C1 segment of cervical spinal cord (tissue), 14 donors: ENCODE measurements around the gene CTNNA2.
A peak's percentile ranks its signal among the peaks of the same experiment; 100 is the strongest.

ENCODE experiments used
- DNase-seq, 14 donors: peaks; one replicate each; lab custom pipeline; 2025; lab: John Stamatoyannopoulos, UW

The CTNNA2 gene

GRCh38 chr2:79849241-79849640 is 336.4 kb downstream of the CTNNA2 start:
- DNase-seq = no peak

DNA sequence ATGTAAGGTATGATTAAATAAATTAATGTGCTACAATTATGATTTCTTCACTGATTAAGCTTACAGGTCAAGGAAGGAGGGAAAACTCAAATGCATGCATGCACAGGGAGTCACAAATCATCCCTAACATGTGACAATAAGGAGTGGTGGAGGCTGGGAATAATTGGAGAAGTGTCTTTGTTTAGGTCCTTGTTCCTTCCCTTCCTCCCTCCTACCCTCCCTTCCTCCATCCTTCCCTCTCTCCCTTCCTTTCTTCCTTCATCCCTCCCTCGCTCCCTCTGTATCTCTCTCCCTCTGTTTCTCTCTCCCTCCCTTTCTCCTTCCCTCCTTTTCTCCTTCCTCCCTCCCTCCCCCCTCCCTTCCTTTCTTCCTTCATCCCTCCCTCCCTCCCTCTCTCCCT is 337.1 kb downstream of the CTNNA2 start:
- no peak for DNase-seq

DNA sequence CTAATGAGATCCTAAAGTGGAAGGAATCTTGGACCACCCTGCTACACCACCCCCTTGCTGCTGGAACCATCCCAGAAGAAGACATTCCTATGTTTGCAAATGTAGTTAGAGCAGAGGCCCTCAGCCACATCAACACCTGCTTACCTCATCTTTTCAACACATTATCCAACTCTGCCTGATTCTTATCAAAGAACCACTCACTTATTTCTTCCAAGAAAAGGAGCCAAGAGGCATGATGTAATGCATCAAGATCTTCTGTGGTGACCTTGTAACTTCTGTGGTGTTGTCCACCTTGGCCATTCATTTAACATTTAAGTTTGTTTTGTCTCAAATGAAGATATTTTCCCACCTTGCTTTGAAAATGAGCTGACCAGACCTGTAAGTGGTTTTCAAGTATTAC is 338.1 kb downstream of the CTNNA2 start:
- DNase-seq = no peak

DNA sequence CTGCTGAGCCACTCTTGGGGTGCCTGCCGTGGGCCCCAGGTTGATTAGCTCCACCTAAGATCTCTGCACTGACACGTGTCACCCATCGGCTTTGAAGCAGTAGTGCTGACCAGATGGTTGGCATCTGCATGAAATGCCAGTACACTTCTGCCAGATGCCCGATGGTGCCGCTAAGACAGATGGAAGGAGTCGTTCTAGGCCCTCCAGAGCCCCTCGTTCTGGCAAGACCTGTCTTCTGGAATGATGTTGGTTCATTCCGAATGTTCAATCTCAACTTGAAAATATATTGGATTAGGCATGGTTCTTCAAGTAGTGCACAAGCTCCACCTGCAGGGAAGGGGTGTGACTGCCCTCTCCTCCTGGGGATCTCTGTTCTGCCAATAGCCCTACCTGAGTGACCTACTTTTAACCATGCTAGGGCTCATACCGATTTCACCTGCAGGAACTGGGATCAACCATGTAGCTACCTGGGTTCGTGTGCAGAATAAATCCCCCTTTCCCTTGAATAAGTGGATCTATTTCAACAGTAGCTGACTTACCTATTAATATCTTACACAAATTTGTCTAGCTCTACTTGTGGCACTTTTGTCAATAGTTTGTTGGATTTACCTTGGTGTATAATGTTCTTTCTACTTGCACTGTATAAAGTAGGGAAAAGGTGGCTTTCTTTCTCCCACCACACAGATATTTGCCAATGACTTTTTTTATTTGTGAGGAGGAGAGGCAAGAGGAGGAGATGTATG is 342.6 kb downstream of the CTNNA2 start:
- peak in 7 of 14 donors; percentile 2 to 78 (median 30) for DNase-seq

DNA sequence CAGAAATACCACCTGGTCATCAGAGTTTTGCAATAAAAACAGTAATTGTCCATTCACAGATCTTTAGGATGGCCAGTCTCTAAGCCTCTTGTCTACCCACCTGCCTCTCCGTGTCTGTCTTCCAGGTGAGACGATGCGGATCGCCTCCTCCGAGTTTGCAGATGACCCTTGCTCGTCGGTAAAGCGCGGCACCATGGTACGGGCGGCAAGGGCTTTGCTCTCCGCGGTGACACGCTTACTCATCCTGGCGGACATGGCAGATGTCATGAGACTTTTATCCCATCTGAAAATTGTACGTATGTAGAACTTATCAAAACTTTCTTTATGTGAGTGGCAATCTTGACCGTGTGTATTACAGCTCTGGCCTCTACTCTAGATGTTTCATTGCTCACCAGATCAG is 345.0 kb downstream of the CTNNA2 start:
- DNase-seq = no peak

- DNase-seq = no peak
Measured at GRCh38 chr2:79860228-79861058, 347.6 kb downstream of the CTNNA2 start.

GRCh38 chr2:79861059-79861374 is 348.2 kb downstream of the CTNNA2 start:
- DNase-seq = no peak

DNA sequence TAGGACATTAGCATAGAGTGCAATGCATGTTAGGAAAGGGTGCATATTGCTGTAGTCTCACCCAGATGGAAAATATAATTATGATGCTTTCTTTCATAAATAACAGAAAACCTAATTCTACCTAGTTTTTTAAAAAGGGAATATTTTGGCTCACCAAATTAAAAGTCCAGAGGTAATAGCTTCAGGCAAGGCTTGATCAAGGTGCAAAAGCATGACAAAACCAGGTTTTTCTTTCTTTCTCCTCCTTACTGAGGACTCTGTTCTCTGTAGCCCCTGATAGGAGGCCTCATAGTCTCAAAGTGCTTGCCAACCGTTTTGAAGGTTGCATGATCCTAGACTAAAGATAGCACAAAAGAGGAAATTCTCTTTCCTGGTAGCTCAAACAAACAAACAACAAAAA is 349.9 kb downstream of the CTNNA2 start:
- DNase-seq = no peak

DNA sequence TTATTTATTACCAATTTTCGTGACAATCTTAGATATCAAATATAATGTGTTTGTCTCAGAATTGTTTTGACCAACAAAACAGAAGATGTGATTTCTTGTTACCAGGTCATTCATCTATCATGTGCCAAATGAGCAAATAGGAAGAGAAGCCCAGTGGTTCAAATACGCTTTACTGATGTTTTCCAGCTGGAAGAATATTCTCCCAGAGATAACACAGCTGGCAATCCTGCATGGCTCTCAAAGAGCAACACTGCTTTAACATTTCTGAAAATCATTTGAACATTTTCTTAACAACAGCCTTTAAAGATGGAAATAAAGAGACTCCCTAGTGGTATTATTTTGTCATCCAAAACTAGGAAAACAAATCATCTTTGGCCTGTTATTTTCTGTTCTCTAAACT is 359.8 kb downstream of the CTNNA2 start:
- DNase-seq = no peak

DNA sequence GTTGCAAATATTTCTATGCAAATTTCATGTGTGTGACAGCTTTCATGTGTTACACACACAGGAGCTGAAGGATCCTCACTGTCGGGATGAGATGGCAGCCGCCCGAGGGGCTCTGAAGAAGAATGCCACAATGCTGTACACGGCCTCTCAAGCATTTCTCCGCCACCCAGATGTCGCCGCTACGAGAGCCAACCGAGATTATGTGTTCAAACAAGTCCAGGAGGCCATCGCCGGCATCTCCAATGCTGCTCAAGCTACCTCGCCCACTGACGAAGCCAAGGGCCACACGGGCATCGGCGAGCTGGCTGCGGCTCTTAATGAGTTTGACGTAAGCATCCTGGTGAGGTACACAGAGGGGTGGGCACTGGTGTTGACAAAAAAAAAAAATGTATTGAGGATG is 361.2 kb downstream of the CTNNA2 start:
- no peak for DNase-seq

DNA sequence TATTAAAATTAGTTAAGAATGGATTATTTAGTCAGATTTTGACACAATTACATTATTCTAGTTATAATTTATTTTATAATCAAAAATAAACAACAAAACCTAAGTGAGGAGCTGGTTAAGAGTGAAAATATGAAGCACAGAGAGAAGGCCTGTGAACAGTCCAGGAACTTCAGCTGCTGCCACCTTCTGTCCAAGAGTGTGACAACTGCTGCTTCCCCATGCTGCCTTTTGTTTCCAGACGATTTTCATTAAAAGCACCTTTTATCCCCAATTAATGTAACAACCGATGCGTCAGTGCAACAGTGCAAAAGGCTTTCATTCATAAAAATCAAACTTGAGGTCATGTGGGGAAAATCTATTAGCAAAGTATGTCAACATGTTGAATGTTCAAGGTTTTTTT is 363.6 kb downstream of the CTNNA2 start:
- no peak for DNase-seq

DNA sequence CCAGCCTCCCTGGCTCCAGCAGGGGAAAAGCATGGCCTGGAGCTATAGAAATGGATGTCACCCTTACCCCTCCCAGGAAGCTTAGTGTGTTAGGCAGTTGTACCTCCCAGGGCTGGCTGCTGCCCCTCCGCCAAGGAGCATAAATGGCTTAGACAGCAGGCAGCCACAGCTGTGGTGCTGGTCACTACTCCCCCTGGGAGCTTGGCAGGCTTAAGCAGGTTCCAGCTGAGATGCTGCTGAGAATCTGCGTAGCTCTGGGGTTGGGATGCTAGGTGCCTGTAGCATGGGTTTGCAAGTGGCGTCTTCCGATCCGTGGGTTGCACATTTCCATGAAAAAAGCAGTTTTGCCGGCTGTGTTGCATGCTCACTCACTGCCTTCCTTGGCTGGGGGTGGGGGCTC is 369.7 kb downstream of the CTNNA2 start:
- no peak for DNase-seq

GRCh38 chr2:79887747-79888374 is 375.0 kb downstream of the CTNNA2 start:
- peak in 2 of 14 donors; percentile 12 to 33 for DNase-seq

DNA sequence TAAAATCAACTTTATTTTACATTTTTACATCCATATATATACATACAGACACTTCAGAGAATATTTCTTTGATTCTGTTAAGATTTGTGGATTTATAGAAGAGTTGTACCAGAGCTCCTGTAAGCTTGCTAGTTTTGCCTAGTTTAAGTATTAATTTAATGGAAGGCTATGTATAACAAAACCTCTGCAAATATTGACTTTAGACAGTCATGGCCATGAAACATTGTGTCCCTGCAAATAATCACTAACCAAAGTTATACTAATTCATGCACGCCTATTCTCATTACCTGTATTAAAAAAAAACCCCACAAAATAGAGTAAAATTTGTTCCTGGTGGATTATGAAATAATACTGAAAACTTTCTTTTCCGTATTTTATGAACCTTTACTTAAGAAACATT is 379.3 kb downstream of the CTNNA2 start:
- no peak for DNase-seq

GRCh38 chr2:79899196-79899595 is 386.3 kb downstream of the CTNNA2 start:
- no peak for DNase-seq

DNA sequence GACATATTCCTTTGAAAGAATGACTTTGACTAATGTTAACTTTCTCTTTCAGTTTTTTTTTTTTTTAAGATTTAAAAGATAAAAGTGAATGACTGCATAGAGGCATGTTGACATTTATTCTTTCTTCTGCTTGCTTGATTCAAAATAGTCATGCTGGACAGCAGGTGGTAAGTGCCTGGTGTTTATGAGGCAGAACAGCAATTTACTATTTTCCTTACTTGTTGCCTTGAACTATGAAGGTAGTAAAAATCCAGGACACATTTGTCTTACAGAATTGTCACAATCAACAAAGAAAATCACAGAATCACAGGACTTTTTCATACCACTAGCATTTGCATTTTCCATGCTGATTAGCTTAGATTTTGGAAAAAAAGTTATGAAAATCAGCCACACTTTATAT is 388.3 kb downstream of the CTNNA2 start:
- DNase-seq = no peak

DNA sequence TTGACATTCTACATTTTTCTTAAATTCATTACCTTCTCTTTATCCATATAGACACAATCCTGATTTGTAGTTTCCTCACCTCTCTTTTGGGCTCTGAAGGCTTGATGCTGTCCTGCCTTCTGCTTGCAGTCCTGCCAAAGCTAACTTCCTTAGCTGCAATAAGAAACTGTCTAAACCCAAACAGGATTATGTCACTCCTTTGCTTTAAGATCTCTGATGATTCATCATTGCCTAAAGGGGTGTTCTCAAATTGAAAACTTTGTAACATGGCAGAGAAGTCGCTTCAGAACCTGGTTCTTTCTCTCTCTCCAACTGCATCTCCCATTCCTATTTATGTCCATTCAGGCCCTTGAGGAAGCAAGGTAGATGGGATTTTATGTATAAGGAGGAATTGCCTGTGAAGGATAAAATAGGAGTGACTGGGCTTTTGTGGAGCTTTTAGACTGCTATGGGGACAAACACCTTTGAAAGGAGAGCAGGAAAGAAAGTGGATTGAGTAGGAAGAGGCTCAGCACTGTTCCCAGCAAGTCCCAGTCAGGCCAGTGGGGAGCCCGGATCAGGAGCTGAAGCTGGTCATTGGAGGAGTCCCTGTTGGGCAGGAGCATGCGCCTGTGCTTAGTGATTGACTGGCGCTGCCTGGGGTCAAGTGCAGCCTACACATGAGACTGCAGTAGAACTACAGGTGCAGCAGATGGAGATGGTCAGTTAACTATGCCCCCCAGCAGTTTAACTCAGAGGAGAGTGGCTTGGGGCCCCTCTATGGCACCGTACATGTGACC is 390.6 kb downstream of the CTNNA2 start:
- no peak for DNase-seq

DNA sequence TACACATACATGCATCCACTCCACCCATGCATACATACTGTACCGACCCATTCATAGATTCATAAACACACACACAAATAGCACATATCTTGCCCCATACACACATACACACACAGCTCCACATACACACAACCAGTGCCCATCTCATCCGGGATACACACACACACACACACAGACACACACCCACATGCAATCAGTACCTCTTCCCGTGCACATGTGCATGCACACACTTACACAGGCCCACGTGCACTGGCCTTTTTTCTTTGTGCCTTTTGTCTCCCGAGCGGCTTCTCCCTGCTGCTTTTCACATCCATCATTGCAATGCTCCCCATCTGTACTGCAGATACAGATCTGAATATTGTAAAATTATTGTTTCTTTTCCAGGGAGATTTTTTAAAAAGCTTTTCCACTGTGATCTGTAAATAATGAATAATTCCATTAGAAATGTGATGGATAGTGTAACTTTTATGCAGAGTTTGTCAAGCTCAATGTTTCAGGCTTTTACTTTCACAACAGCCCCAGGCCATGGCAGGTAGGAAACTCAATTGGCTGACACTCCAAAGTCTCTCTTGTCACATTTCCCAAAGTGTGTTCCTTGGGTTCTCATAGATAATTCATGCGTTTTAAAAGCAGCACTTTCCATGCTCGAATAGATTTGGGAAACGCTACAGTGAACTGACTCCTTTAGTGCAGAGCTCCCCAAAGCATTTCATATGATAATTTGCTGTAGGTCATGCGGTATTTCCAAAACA is 393.5 kb downstream of the CTNNA2 start:
- peak in 1 of 14 donors; percentile 5 for DNase-seq

DNA sequence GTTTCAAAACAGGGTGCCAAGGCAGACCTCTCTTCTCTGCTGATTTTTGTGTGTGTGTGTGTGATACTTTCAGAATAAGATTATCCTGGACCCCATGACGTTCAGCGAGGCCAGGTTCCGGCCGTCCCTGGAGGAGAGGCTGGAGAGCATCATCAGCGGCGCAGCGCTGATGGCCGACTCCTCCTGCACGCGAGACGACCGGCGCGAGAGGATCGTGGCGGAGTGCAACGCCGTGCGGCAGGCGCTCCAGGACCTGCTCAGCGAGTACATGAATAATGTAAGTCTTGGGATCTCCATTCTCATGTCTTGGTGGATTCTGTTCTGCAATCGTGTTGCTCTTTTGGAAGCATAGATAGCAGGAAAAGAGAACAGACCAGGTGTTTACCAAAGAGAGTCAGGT is 396.7 kb downstream of the CTNNA2 start:
- no peak for DNase-seq

DNA sequence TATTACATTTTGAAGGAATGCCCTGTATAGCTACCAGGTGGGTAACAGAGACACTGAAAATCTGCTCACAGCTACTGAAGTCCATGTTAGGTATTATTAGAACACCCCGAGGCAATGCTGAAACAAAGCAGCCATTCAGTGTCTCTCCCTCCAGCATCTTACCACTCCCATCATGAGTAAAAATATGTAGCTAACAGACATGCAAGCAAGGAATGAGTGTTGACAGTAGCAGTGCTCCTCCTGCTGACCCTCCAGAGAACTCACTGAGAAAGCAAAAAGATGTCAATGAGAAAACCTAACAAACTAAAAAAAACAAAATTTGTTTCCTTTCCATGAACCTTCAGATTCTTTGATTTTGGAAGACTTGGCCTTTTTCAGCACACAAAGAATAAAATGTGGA is 397.8 kb downstream of the CTNNA2 start:
- peak in 1 of 14 donors; percentile 17 for DNase-seq

- DNase-seq = no peak
Measured at GRCh38 chr2:79915455-79915854, 402.6 kb downstream of the CTNNA2 start.
